Cardiac muscle cell (in vitro differentiated cells and primary cell): ENCODE measurements around the gene WASHC1. TPM values are rescaled to one million over a fixed set of nuclear protein-coding genes. Genes with fewer than 3 reads are reported as not detected.
"Not testable (repeated sequence)": the region's sequence is repeated elsewhere in the genome, so short reads cannot be mapped to it uniquely, and the experiment has no call there.

ENCODE experiments used
- DNase-seq, 2 donors: peaks; one replicate each; pipeline versions ENCODE4 v3.0.0 to v3.0.0-alpha.2; 2010 to 2017; ENCODE audit warnings: low read depth in 1 of 2, low spot score in 1 of 2
- H3K27ac ChIP-seq: fragments of 200-600 bp; sonication (generic); 2 replicates; pipeline ENCODE4 v1.5.1; 2016
- H3K27me3 ChIP-seq: fragments of 200-600 bp; sonication (generic); 2 replicates; pipeline ENCODE4 v1.6.0; 2016; ENCODE audit warnings: control low read depth
- H3K36me3 ChIP-seq: fragments of 200-600 bp; sonication (generic); 2 replicates; pipeline ENCODE4 v1.5.1; 2016; ENCODE audit warnings: control low read depth
- H3K4me1 ChIP-seq: fragments of 200-600 bp; sonication (generic); 2 replicates; pipeline ENCODE4 v1.8.1; 2017; ENCODE audit warnings: low read depth, mild to moderate bottlenecking, mixed run types
- H3K4me3 ChIP-seq: fragments of 200-600 bp; sonication (generic); 2 replicates; pipeline ENCODE4 v1.5.1; 2016; ENCODE audit warnings: mild to moderate bottlenecking
- H3K9me3 ChIP-seq: fragments of 200-600 bp; sonication (generic); 2 replicates; pipeline ENCODE4 v1.5.1; 2017; ENCODE audit warnings: low read depth, mild to moderate bottlenecking, control low read depth
- polyA plus RNA-seq: library from polyadenylated mRNA; unstranded; fragments of >200 nt; fragmentation: Nextera tagmentation; extraction: Ambion mirVana; gene quantifications from 2 replicates; pipeline ENCODE4 v1.2.1, GENCODE V29; 2016
- total RNA-seq: library from RNA; depleted of rRNA; stranded (reverse); fragments of >200 nt; gene quantifications from 2 replicates; pipeline ENCODE4 v1.2.3, GENCODE V29; 2016
- TF ChIP-seq, protein P1 (sequence below): IDR thresholded peaks from 2 replicates; pipeline ENCODE4 v1.5.1; 2012; ENCODE audit warnings: low read depth, mild to moderate bottlenecking, low read length

Gene WASHC1
- total and polyA plus RNA-seq, 2 experiments from 2014 or later, result 15.7 to 16.6 TPM

DNA sequence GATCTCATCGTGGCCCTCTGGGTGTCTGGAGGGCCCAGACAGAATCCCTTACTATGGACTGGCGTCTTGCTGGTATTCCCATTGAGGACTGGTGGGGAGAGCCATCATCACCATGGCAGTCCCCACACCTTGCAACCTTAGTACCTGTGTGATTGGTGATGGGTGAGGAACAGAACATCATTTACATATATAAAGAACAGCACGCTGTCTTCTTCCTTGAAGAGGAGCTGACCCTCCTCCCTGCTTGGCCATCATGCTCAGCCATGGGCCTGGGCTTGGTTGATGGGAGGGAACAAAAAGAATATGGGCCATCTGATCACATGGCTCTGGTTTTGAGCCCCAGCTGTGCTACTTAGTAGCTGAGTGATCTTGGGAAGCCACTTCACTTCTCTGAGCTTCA is 13.9 kb upstream of the WASHC1 start:
- not testable (repeated sequence) for H3K4me1 ChIP-seq, H3K9me3 ChIP-seq, DNase-seq, H3K27ac ChIP-seq, H3K36me3 ChIP-seq, H3K4me3 ChIP-seq, H3K27me3 ChIP-seq

DNA sequence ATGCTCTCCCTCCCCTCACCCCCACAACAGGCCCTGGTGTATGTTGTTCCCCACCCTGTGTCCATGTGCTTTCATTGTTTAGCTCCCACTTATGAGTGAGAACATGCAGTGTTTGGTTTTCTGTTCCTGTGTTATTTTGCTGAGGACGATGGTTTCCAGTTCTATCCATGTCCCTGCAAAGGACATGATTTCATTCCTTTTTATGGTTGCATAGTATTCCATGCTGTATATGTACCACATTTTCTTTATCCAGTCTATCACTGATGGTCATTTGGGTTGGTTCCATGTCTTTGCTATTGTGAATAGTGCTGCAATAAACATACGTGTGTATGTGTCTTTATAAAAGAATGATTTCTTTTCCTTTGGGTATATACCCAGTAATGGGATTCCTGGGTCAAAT is 12.6 kb upstream of the WASHC1 start:
- not testable (repeated sequence) for H3K27ac ChIP-seq, DNase-seq, H3K9me3 ChIP-seq, H3K4me3 ChIP-seq, H3K36me3 ChIP-seq, H3K4me1 ChIP-seq, H3K27me3 ChIP-seq

DNA sequence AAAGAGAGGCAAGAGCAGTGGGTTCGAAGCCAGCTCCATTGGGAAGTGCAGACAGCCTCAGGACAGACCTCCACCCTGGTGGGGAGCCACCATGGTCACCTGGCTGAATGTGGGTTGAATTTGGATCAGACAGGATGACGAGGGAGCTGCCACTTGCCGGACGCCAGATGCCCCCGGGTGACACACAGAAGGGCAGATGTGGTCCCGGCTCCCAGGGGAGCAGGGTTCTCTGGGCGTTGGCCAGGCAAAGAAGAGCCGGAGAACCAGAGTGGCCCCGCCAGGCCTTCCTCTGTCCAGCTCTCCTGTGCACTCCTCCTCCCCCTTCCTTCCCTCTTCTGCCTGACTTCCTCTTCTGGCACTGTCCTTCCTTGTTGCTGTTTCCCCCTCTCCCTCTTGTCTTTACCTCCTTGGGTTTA is 12.0 kb upstream of the WASHC1 start:
- not testable (repeated sequence) for H3K9me3 ChIP-seq, DNase-seq, H3K27me3 ChIP-seq, H3K27ac ChIP-seq, H3K4me1 ChIP-seq, H3K4me3 ChIP-seq, H3K36me3 ChIP-seq

DNA sequence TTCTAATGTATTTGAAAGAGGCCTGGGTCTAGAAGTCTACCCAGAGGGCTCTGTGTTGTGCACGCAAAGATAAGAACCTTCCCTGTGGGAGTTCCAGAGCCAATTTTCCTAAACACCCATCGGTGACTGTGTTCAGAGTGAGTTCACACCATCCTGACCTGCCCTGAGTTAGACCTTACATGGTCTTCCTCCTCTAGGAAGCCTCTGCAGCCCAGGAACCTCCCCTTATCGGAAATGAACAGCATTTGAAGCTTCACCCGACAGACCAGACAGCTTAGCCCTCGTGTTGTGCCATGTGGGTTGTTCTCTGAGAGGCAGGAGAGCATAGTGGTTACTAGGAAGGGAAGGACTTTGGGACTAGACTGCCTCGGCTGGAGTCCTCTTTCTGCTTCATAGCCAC is 3.1 kb upstream of the WASHC1 start:
- H3K27ac ChIP-seq, DNase-seq, H3K4me1 ChIP-seq, H3K36me3 ChIP-seq, H3K9me3 ChIP-seq, H3K4me3 ChIP-seq, H3K27me3 ChIP-seq: not testable (repeated sequence)

DNA sequence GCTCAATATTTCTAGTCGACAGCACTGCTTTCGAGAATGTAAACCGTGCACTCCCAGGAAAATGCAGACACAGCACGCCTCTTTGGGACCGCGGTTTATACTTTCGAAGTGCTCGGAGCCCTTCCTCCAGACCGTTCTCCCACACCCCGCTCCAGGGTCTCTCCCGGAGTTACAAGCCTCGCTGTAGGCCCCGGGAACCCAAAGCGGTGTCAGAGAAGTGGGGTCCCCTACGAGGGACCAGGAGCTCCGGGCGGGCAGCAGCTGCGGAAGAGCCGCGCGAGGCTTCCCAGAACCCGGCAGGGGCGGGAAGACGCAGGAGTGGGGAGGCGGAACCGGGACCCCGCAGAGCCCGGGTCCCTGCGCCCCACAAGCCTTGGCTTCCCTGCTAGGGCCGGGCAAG is 481 bp downstream of the WASHC1 start:
- H3K27me3 ChIP-seq, result not testable (repeated sequence)
- H3K4me3 ChIP-seq, result peak overlapping the region; percentile 48

DNA sequence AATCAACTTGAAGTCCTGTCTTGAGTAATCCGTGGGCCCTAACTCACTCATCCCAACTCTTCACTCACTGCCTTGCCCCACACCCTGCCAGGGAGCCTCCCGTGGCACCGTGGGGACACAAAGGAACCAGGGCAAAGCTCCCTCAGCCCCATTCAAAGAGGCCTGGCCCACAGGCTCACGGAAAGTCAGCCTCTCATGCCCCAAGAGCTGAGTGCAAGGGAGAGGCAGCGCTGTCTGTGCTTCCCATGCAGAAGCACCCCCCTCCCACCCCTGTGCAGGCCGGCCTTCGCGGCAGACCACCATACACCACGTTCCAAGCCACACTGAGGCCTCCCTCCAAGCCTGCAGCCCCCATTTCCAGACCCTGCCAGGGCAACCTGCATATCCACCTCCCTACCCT is 7.6 kb downstream of the WASHC1 start:
- not testable (repeated sequence) for H3K36me3 ChIP-seq, H3K4me3 ChIP-seq, H3K9me3 ChIP-seq, H3K27me3 ChIP-seq, DNase-seq, H3K27ac ChIP-seq, H3K4me1 ChIP-seq

More for the DNA sequence above, 481 bp downstream of the WASHC1 start:
- DNase-seq, H3K9me3 ChIP-seq, H3K27ac ChIP-seq, H3K4me1 ChIP-seq, H3K36me3 ChIP-seq: not testable (repeated sequence)

DNA sequence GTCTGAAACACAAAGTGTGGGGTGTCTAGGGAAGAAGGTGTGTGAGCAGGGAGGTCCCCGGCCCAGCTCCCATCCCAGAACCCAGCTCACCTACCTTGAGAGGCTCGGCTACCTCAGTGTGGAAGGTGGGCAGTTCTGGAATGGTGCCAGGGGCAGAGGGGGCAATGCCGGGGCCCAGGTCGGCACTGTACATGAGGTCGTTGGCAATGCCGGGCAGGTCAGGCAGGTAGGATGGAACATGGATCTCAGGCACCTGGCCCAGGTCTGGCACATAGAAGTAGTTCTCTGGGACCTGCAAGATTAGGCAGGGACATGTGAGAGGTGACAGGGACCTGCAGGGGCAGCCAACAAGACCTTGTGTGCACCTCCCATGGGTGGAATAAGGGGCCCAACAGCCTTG is 12.4 kb downstream of the WASHC1 start:
- not testable (repeated sequence) for H3K36me3 ChIP-seq, H3K27ac ChIP-seq, H3K4me3 ChIP-seq, H3K4me1 ChIP-seq, H3K27me3 ChIP-seq, DNase-seq, H3K9me3 ChIP-seq

DNA sequence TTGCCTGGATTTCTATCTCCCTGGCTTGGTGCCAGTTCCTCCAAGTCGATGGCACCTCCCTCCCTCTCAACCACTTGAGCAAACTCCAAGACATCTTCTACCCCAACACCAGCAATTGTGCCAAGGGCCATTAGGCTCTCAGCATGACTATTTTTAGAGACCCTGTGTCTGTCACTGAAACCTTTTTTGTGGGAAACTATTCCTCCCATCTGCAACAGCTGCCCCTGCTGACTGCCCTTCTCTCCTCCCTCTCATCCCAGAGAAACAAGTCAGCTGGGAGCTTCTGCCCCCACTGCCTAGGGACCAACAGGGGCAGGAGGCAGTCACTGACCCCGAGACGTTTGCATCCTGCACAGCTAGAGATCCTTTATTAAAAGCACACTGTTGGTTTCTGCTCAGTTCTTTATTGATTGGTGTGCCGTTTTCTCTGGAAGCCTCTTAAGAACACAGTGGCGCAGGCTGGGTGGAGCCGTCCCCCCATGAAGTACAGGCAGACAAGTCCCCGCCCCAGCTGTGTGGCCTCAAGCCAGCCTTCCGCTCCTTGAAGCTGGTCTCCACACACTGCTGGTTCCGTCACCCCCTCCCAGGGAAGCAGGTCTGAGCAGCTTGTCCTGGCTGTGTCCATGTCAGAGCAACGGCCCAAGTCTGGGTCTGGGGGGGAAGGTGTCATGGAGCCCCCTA is 15.0 kb downstream of the WASHC1 start:
- not testable (repeated sequence) for H3K36me3 ChIP-seq, H3K4me1 ChIP-seq
- peak overlapping the region; percentile 30 for H3K27ac ChIP-seq

DNA sequence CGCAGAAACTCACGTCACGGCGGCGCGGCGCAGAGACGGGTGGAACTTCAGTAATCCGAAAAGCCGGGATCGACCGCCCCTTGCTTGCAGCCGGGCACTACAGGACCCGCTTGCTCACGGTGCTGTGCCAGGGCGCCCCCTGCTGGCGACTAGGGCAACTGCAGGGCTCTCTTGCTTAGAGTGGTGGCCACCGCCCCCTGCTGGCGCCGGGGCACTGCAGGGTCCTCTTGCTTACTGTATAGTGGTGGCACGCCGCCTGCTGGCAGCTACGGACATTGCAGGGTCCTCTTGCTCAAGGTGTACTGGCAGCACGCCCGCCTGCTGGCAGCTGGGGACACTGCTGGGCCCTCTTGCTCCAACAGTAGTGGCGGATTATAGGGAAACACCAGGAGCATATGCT is 18.1 kb downstream of the WASHC1 start:
- H3K27me3 ChIP-seq, DNase-seq, H3K9me3 ChIP-seq, H3K4me1 ChIP-seq, H3K27ac ChIP-seq, H3K4me3 ChIP-seq, H3K36me3 ChIP-seq: not testable (repeated sequence)
- TF ChIP-seq, protein P1, sequence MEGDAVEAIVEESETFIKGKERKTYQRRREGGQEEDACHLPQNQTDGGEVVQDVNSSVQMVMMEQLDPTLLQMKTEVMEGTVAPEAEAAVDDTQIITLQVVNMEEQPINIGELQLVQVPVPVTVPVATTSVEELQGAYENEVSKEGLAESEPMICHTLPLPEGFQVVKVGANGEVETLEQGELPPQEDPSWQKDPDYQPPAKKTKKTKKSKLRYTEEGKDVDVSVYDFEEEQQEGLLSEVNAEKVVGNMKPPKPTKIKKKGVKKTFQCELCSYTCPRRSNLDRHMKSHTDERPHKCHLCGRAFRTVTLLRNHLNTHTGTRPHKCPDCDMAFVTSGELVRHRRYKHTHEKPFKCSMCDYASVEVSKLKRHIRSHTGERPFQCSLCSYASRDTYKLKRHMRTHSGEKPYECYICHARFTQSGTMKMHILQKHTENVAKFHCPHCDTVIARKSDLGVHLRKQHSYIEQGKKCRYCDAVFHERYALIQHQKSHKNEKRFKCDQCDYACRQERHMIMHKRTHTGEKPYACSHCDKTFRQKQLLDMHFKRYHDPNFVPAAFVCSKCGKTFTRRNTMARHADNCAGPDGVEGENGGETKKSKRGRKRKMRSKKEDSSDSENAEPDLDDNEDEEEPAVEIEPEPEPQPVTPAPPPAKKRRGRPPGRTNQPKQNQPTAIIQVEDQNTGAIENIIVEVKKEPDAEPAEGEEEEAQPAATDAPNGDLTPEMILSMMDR, result peak; percentile 14

More for the DNA sequence above, 15.0 kb downstream of the WASHC1 start:
- not testable (repeated sequence) for H3K4me3 ChIP-seq, H3K9me3 ChIP-seq, H3K27me3 ChIP-seq
- DNase-seq, result peak in 1 of 2 donors; percentile 5

DNA sequence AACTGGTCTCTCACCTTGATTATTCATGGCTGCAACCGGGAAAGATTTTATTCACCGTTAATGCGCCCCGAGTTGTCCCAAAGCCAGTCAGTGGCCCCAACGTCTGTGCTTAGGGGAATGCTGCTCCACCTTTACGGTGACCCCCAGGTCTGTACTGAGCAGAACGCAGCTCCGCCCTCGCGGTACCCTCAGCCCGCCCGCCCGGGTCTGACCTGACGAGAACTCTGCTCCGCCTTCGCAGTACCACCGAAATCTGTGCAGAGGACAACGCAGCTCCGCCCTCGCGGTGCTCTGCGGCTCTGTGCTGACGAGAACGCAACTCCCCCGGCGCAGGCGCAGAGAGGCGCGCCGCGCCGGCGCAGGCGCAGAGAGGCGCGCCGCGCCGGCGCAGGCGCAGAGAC is 18.6 kb downstream of the WASHC1 start:
- H3K4me3 ChIP-seq, result not testable (repeated sequence)
- peak in 1 of 2 donors; percentile 1 for DNase-seq

DNA sequence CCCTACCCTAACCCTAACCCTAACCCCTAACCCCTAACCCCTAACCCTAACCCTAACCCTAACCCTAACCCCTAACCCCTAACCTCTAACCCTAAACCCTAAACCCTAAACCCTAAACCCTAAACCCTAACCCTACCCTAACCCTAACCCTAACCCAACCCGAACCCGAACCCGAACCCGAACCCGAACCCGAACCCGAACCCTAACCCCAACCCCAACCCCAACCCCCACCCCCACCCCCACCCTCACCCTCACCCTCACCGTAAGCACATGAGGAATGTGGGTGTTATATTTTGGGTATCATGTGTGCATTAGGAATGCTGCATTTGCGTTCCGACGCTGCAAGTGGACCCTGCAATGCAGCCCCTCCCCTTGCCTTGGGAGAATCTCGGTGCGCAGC is 19.0 kb downstream of the WASHC1 start:
- not testable (repeated sequence) for H3K9me3 ChIP-seq, H3K27me3 ChIP-seq, H3K36me3 ChIP-seq, H3K4me1 ChIP-seq, H3K4me3 ChIP-seq, H3K27ac ChIP-seq
- peak in 1 of 2 donors; percentile 0 for DNase-seq

More for the DNA sequence above, 18.6 kb downstream of the WASHC1 start:
- not testable (repeated sequence) for H3K27me3 ChIP-seq, H3K9me3 ChIP-seq, H3K4me1 ChIP-seq, H3K36me3 ChIP-seq, H3K27ac ChIP-seq
